ENCODE results near the gene CHDH.

Gene CHDH

GRCh38 chr3:53809764-53810400, 36.3 kb downstream of the CHDH start (continued):
- no peak for TF ChIP-seq CTCF (tag by site-specific recombination; IDR thresholded peaks at IDR 0.05)

GRCh38 chr3:53809267-53809666, 37.0 kb downstream of the CHDH start:
- Histone ChIP-seq H3K4me3 (ENCODE audit: low read depth, low read length) (no peak overlapping the region), H3K27ac (ENCODE audit: extremely low read depth, low read depth, low read length) (no peak overlapping the region), H3K9me3 (ENCODE audit: control insufficient read depth, insufficient read depth, low read depth, low read length) (no peaks in the 10 kb centered on the region), H3K4me1 (ENCODE audit: control insufficient read depth, insufficient read depth, low read length) (no peaks in the 10 kb centered on the region), H3K36me3 (ENCODE audit: control insufficient read depth in 2 of 2, insufficient read depth in 1 of 2, low read length in 2 of 2) (no peaks in the 10 kb centered on the region)
- ChIA-PET POLR2A (no interaction called here), CTCF (no interaction called here)
- TF ChIP-seq REST (tag by site-specific recombination; IDR thresholded peaks at IDR 0.05) (no peak), ZNF140 (tag by site-specific recombination; IDR thresholded peaks at IDR 0.05) (no peak), TCF7L2 (IDR thresholded peaks at IDR 0.05; ENCODE audit: borderline replicate concordance, low read depth, low read length) (no peak), ZNF791 (tag by site-specific recombination; IDR thresholded peaks at IDR 0.05) (no peak)

- POLR2A ChIA-PET = no interaction called here
- Histone ChIP-seq H3K4me3 (ENCODE audit: low read depth, low read length) (no peak overlapping the region), H3K36me3 (ENCODE audit: control insufficient read depth in 2 of 2, insufficient read depth in 1 of 2, low read length in 2 of 2) (no peaks in the 10 kb centered on the region), H3K4me1 (ENCODE audit: control insufficient read depth, insufficient read depth, low read length) (no peaks in the 10 kb centered on the region), H3K27ac (ENCODE audit: extremely low read depth, low read depth, low read length) (no peak overlapping the region), H3K9me3 (ENCODE audit: control insufficient read depth, insufficient read depth, low read depth, low read length) (no peaks in the 10 kb centered on the region)
- CTCF ChIA-PET = no interaction called here
- TF ChIP-seq ZBTB48 (tag by site-specific recombination; IDR thresholded peaks at IDR 0.05) (no peak), ZNF146 (tag by site-specific recombination; IDR thresholded peaks at IDR 0.05) (no peak), SCRT2 (tag by site-specific recombination; IDR thresholded peaks at IDR 0.05) (peak; percentile 74)
These were observed 37.7 kb downstream of the CHDH start for GRCh38 chr3:53808496-53808895.

GRCh38 chr3:53807117-53807810, 39.0 kb downstream of the CHDH start:
- no peaks in the 10 kb centered on the region for H3K9me3 ChIP-seq (ENCODE audit: control insufficient read depth, insufficient read depth, low read depth, low read length)
- no peak overlapping the region for H3K4me3 ChIP-seq (ENCODE audit: low read depth, low read length)
- TF ChIP-seq ZNF121 (tag by site-specific recombination; IDR thresholded peaks at IDR 0.05) = no peak
- no peak for TF ChIP-seq ZNF449 (tag by site-specific recombination; IDR thresholded peaks at IDR 0.05)
- no peak for TF ChIP-seq ZNF302 (tag by site-specific recombination; IDR thresholded peaks at IDR 0.05; ENCODE audit: low read depth)
- no peak for TF ChIP-seq REPIN1 (tag by site-specific recombination; IDR thresholded peaks at IDR 0.05; ENCODE audit: low read depth)
- no peak for TF ChIP-seq ZFP3 (tag by site-specific recombination; IDR thresholded peaks at IDR 0.05; ENCODE audit: low read depth)
- no peak for TF ChIP-seq ZNF621 (tag by site-specific recombination; IDR thresholded peaks at IDR 0.05)
- no peak for TF ChIP-seq ATF2 (tag by site-specific recombination; IDR thresholded peaks at IDR 0.05; ENCODE audit: low read depth)
- TF ChIP-seq ZNF701 (tag by site-specific recombination; IDR thresholded peaks at IDR 0.05) = no peak
- TF ChIP-seq ZNF175 (tag by site-specific recombination; IDR thresholded peaks at IDR 0.05) = no peak
- TF ChIP-seq ZNF404 (tag by site-specific recombination; IDR thresholded peaks at IDR 0.05) = no peak
- no peak for TF ChIP-seq ZNF266 (tag by site-specific recombination; IDR thresholded peaks at IDR 0.05; ENCODE audit: low read depth)
- TF ChIP-seq PBX3 (CRISPR knock-in tag; IDR thresholded peaks at IDR 0.05) = no peak
- CTCF ChIA-PET = no interaction called here
- H3K27ac ChIP-seq (ENCODE audit: extremely low read depth, low read depth, low read length) = no peak overlapping the region
- H3K36me3 ChIP-seq (ENCODE audit: control insufficient read depth in 2 of 2, insufficient read depth in 1 of 2, low read length in 2 of 2) = no peaks in the 10 kb centered on the region
- no peaks in the 10 kb centered on the region for H3K4me1 ChIP-seq (ENCODE audit: control insufficient read depth, insufficient read depth, low read length)
- POLR2A ChIA-PET = no interaction called here

Measured in HEK293 (cell line).